ENCODE results near the gene IDE. TPM values are rescaled to one million over a fixed set of nuclear protein-coding genes. Genes with fewer than 3 reads are reported as not detected.

IDE gene
- polyA plus RNA-seq, 3 donors: 10.7 to 21.8 (median 15.6) TPM

DNA sequence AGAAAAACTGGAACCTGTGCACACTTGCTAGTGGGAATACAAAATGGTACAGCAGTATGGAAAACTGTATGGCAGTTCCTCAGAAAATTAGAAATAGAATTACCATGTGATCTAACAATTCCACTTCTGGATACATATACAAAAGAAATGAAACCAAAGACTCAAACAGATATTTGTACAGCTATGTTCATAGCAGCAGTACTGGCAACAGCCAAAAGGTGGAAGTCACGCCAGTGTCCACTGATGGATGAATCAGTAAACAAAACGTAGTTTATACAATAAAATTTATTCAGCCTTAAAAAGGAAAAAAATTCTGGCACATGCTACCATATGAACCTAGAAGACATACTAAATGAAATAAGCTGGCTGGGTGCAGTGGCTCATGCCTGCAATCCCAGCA lies 23.0 kb downstream of the IDE start:
- peaks cover 28 to 65% of the 10 kb centered on the region in 2 donors for H3K36me3 ChIP-seq (replicated peaks in 1 of 2; ENCODE audit: control insufficient read depth in 1 of 2, insufficient read depth in 2 of 2, low read length in 2 of 2)
- peaks cover 8 to 18% of the 10 kb centered on the region in 2 donors for H3K9me3 ChIP-seq (replicated peaks in 1 of 2; ENCODE audit: control insufficient read depth in 1 of 2, insufficient read depth in 1 of 2, low read length in 2 of 2)
- Mint-ChIP-seq H3K4me3 (no peak overlapping the region), H3K27me3 (ENCODE audit: low read depth in 3 of 3) (no peaks in the 10 kb centered on the region), H3K36me3 (peaks cover 50 to 72% of the 10 kb centered on the region in 2 donors), H3K27ac (no peak overlapping the region), H3K4me1 (peaks cover 2% of the 10 kb centered on the region), H3K9me3 (peaks cover 15 to 30% (median 18%) of the 10 kb centered on the region in 7 donors)
- H2AFZ ChIP-seq (ENCODE audit: insufficient read depth, low read depth, low read length, poor library complexity, severe bottlenecking): no peak overlapping the region
- no peaks in the 10 kb centered on the region for H3K27me3 ChIP-seq (ENCODE audit: control insufficient read depth in 2 of 2, insufficient read depth in 2 of 2, low read length in 2 of 2)
- H3K79me2 ChIP-seq (ENCODE audit: insufficient read depth, low read length): peaks cover 15% of the 10 kb centered on the region
- WGBS (ENCODE audit: insufficient coverage): no CpG with 5 or more reads among the region's 2 CpGs
- H4K20me1 ChIP-seq (ENCODE audit: insufficient read depth, low read length): no peaks in the 10 kb centered on the region
- intact Hi-C loops (cut with micrococcal nuclease): no loop called here
- no peak overlapping the region for H3K4me2 ChIP-seq (replicated peaks; ENCODE audit: extremely low read depth, low read length, poor library complexity, severe bottlenecking)
- H3K27ac ChIP-seq (ENCODE audit: low read depth in 1 of 2, low read length in 2 of 2): no peak overlapping the region
- H3K9ac ChIP-seq (ENCODE audit: insufficient read depth, low read length, poor library complexity, severe bottlenecking): no peak overlapping the region
- no peak for DNase-seq
- H3K4me1 ChIP-seq (ENCODE audit: control insufficient read depth in 1 of 2, insufficient read depth in 2 of 2, low read length in 2 of 2): no peaks in the 10 kb centered on the region
- TF ChIP-seq, protein P1, sequence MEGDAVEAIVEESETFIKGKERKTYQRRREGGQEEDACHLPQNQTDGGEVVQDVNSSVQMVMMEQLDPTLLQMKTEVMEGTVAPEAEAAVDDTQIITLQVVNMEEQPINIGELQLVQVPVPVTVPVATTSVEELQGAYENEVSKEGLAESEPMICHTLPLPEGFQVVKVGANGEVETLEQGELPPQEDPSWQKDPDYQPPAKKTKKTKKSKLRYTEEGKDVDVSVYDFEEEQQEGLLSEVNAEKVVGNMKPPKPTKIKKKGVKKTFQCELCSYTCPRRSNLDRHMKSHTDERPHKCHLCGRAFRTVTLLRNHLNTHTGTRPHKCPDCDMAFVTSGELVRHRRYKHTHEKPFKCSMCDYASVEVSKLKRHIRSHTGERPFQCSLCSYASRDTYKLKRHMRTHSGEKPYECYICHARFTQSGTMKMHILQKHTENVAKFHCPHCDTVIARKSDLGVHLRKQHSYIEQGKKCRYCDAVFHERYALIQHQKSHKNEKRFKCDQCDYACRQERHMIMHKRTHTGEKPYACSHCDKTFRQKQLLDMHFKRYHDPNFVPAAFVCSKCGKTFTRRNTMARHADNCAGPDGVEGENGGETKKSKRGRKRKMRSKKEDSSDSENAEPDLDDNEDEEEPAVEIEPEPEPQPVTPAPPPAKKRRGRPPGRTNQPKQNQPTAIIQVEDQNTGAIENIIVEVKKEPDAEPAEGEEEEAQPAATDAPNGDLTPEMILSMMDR (IDR thresholded peaks at IDR 0.05): no peak
- H3K4me3 ChIP-seq (replicated peaks in 1 of 3; ENCODE audit: low read depth in 2 of 3, low read length in 3 of 3): no peak overlapping the region

DNA sequence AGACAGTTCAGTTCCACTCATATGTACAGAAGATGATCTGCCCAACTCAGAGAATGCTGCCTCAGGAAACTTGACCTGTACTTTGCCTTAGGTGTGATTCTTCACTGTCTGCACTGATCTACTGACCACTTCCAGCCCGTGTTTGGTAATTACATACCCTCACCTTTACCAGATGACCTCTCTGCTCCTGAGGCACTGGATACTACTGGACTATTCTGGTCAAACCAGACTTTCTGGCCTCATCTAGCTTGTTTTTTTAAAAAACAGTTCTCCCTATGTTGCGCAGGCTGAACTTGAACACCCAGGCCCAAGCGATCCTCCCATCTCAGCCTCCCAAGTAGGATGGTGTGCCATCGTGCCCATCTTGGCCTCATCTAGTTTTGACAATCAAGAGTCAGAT lies 26.2 kb downstream of the IDE start:
- H4K20me1 ChIP-seq (ENCODE audit: insufficient read depth, low read length): peaks cover 18% of the 10 kb centered on the region
- Mint-ChIP-seq H3K4me3 (no peak overlapping the region), H3K4me1 (peaks cover 23% of the 10 kb centered on the region), H3K27ac (no peak overlapping the region), H3K27me3 (ENCODE audit: low read depth in 3 of 3) (no peaks in the 10 kb centered on the region), H3K36me3 (peaks cover 28 to 47% of the 10 kb centered on the region in 2 donors), H3K9me3 (no peaks in the 10 kb centered on the region)
- TF ChIP-seq, protein P1 (IDR thresholded peaks at IDR 0.05): no peak
- H3K27me3 ChIP-seq (ENCODE audit: control insufficient read depth in 2 of 2, insufficient read depth in 2 of 2, low read length in 2 of 2): no peaks in the 10 kb centered on the region
- H3K4me2 ChIP-seq (replicated peaks; ENCODE audit: extremely low read depth, low read length, poor library complexity, severe bottlenecking): no peak overlapping the region
- DNase-seq: no peak
- H3K4me3 ChIP-seq (replicated peaks in 1 of 3; ENCODE audit: low read depth in 2 of 3, low read length in 3 of 3): no peak overlapping the region
- no peak overlapping the region for H3K27ac ChIP-seq (ENCODE audit: low read depth in 1 of 2, low read length in 2 of 2)
- intact Hi-C loops (cut with micrococcal nuclease): no loop called here
- H3K9ac ChIP-seq (ENCODE audit: insufficient read depth, low read length, poor library complexity, severe bottlenecking): no peak overlapping the region
- H3K79me2 ChIP-seq (ENCODE audit: insufficient read depth, low read length): peaks cover 21% of the 10 kb centered on the region
- H2AFZ ChIP-seq (ENCODE audit: insufficient read depth, low read depth, low read length, poor library complexity, severe bottlenecking): no peak overlapping the region
- H3K36me3 ChIP-seq (replicated peaks in 1 of 2; ENCODE audit: control insufficient read depth in 1 of 2, insufficient read depth in 2 of 2, low read length in 2 of 2): peaks cover 14 to 41% of the 10 kb centered on the region in 2 donors
- H3K9me3 ChIP-seq (replicated peaks in 1 of 2; ENCODE audit: control insufficient read depth in 1 of 2, insufficient read depth in 1 of 2, low read length in 2 of 2): no peaks in the 10 kb centered on the region
- WGBS (ENCODE audit: insufficient coverage): 90% methylated on average over 4 of the region's 4 CpGs
- H3K4me1 ChIP-seq (ENCODE audit: control insufficient read depth in 1 of 2, insufficient read depth in 2 of 2, low read length in 2 of 2): peaks cover 16% of the 10 kb centered on the region in 2 donors

Data from CD14-positive monocyte (primary cell).